HG02852 (cell line): ENCODE data around the gene SLC2A3.
"Not testable (repeated sequence)": the region's sequence is repeated elsewhere in the genome, so short reads cannot be mapped to it uniquely, and the experiment has no call there.

ENCODE experiments used
- ATAC-seq: cut with Tn5 transposase; IDR thresholded peaks from one replicate; pipeline ENCODE4 v1.9.1; 2021; ENCODE audit warnings: mild to moderate bottlenecking, moderate library complexity; ENCODE audit not compliant: unreplicated experiment

SLC2A3 gene

DNA sequence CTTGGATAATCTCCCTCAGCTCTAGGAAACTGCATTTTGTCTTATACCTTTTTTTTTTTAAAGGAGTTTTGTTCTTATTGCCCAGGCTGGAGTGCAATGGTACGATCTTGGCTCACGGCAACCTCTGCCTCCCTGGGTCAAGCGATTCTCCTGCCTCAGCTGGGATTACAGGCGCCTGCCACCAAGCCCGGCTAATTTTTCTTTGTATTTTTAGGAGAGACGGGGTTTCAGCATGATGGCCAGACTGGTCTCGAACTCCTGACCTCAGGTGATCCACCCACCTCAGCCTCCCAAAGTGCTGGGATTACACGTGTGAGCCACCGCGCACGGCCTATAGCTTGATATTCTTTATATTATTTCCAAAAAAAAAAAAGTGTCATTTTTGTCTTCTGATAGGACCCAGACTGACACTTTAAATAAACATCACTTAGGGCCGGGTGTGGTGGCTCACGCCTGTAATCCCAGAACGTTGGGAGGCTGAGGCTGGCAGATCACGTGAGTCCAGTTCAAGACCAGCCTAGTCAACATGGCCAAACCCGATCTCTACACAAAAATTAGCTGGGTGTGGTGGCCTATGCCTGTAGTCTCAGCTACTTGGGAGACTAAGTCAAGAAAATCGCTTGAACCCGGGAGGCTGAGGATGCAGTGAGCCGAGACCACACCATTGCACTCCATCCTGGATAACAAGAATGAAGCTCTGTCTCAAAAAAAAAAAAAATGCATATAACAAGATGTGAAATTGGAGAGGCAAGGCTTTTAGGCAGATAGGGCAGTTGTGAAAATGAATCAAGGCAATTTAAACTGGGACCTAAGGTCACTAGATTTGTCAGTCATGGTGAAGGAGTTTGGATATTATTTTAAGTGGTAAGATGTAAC lies 18.4 kb downstream of the SLC2A3 start:
- no peak for ATAC-seq

DNA sequence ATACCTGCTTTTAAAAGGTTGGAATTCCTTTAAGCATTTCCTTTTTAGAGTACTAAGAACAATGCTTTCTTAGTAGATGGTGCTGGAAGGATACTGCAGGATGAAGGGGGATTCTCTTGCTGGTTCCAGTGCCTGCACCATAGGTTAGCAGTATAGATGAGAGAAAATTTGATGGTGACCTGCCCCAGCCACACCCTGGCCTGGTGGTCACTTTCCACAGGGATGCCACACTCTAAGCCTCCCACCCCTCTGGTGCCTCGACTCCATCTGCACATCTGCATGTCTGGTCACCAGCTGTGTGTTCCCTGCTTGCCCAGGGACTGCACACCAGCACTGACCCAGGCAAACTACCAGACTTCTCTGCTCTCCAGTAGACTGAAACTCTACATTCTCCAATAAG lies 19.1 kb downstream of the SLC2A3 start:
- no peak for ATAC-seq

DNA sequence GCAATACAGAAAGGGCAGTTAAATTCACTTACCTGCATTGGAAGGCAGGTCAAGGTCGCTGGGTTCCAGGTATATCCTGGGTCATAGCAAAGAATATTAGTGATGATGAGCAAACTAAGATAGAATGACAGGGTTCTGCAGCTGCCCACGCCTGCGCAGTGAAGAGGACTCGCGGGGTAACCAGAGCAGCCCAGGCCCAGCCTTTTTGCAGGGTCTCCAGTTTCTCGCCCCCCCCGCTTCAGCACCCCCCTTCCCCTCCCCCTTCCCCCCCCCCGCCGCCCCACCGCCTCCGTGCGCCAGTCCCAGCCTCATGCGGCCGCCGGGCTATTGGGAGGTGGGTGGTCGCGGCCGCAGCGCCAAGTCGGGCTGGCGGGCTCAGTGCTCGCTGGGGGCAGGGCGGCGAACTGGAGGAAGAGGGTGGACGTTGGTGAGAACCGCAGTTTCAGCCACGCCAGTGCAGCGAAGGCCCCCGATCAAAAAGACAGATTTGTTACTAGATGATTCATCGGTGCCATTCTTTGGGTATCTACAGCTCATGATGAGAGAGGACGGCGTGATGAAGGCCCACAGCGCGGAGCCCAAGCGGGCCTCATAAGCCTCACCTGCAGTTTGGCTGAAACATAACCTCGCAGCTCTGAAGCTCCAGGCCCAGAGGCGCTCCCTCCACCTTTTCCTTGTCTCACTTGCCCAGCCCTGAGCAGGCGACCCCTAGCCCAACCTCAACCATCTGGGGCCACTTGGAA lies 20.2 kb downstream of the SLC2A3 start:
- no peak for ATAC-seq

DNA sequence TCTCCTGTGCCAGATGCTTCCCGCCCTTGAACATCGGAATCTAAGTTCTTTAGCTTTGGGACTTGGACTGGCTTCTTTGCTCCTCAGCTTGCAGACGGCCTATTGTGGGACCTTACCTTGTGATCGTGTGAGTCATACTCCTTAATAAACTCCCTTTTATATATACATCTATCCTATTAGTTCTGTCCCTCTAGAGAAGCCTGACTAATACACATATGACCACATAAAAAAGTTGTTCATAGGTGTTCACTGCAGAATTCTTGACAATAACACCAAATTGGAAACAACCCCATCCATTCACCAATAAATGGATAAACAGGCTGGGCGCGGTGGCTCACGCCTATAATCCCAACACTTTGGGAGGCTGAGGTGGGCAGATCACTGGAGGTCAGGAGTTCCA lies 25.9 kb downstream of the SLC2A3 start:
- ATAC-seq = not testable (repeated sequence)

DNA sequence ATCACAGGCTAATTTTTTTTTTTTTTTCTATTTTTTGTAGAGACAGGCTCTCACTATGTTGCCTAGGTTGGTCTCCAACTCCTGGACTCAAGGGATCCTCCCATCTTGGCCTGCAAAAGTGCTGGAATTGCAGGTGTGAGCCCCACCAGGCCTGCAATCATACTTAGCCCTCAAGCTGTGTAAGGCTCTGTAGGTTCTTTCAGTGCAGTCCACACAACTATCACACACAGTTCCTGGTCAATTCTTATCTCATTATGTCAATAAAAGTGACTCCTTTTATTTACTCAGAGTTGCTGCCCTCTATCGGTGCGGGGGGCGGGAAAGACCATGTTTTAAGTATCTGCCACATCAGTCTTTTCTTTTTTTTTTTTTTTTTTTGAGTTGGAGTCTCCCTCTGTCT lies 29.0 kb downstream of the SLC2A3 start:
- no peak for ATAC-seq

DNA sequence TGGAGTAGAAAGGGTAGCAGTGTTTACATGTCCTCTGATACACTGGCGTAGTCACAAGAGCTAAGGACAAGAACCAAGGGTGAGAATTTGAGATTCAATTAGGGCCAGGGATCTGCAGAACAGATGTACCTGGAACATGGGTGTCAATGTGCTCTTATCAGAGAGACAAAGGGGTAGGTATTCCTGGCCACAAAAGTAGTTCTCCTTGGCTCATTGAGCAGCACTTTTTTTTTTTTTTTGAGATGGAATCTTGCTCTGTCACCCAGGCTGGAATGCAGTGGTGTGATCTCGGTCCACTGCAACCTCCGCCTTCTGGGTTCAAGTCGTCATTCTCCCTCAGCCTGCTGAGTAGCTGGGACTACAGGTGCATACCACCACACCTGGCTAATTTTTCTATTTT lies 29.7 kb downstream of the SLC2A3 start:
- not testable (repeated sequence) for ATAC-seq

DNA sequence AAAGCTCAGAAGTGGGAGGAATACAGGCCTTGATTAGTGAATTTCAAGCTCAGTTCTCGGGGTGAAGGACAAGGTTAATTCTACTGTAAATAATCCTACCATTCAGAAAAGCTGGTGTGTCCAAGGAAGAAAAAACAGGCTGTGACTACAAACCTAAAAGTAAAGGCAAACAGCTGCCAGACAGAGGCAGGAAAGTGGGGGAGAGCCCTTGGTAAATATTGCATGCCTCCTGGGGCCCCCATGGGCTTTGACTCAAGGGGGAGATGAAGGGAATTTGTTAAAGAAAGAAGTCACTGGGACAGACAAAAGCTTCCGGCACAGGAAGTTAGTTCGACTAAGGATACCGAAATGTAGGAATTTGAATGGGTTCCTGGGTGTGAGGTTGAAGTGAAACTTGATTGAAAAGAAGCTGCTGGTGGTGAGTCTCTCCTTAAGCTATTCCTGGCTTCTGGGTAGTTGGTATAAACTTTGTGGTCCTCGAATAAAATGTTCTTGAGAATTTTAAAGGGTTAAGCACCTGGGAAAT lies 30.3 kb downstream of the SLC2A3 start:
- ATAC-seq = not testable (repeated sequence)

DNA sequence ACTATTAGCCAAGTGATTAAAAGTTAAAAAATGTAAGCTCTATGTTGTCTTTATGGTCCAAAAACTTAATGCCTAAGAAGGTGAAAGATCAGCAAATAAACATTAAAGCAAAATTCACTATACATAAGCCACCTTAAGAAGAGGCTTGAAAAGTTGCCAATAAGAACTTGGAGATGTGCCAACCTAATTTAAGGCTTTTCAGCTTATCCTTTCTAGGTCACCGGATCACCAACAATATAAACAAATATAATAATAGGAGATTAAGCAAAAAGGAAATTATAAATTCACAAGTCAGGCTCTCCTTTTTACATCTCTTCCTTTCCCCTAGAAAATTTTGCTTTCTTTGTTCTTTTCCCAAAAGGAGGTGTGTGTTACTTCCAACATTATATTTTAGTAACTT lies 30.9 kb downstream of the SLC2A3 start:
- ATAC-seq = no peak

DNA sequence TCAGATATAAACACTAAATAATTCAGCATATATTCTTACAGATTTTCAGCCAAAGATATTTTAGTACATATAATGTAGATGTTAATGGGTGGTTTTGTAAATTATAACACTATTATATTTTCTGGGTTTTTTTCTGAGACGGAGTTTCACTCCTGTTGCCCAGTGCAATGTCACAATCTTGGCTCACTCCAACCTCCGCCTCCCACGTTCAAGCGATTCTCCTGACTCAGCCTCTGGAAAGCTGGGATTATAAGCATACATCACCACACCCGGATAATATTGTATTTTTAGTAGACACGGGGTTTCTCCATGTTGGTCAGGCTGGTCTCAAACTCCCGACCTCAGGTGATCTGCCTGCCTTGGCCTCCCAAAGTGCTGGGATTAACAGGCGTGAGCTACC lies 33.6 kb downstream of the SLC2A3 start:
- not testable (repeated sequence) for ATAC-seq

DNA sequence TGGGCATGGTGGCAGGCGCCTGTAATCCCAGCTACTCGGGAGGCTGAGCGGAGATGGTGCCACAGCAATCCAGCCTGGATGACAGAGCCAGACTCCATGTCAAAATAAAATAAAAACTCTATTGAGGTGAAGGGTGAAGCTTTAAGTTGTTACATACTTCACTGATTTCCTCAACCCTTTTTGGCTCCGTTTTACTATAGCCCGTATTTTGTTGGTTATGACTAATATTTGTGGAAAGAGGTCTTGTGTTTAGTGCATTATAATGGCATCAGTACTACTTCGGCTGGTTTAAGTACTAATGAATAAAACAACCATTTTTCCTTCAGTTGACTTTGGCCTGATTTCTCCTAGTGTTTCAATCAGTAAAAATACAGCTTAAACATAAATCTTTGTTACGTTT lies 36.2 kb downstream of the SLC2A3 start:
- ATAC-seq = no peak

DNA sequence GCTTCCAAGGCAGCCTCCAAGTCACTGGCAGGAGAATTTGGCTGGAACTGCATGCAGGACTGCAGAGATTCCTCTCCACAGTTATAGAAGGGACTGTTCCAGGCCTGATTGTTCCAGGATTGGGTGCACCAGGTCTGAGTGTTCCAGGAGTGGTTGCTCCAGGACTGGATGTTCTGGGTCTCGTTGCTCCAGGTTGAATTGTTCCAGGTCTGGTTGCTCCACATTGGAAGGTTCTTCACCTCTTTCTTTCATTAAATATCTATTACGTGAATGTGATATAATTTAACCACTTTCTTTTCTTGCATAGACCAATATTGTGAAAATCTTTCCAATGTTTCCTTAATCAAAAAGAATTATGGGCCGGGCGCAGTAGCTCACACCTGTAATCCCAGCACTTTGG lies 39.3 kb downstream of the SLC2A3 start:
- ATAC-seq = not testable (repeated sequence)

DNA sequence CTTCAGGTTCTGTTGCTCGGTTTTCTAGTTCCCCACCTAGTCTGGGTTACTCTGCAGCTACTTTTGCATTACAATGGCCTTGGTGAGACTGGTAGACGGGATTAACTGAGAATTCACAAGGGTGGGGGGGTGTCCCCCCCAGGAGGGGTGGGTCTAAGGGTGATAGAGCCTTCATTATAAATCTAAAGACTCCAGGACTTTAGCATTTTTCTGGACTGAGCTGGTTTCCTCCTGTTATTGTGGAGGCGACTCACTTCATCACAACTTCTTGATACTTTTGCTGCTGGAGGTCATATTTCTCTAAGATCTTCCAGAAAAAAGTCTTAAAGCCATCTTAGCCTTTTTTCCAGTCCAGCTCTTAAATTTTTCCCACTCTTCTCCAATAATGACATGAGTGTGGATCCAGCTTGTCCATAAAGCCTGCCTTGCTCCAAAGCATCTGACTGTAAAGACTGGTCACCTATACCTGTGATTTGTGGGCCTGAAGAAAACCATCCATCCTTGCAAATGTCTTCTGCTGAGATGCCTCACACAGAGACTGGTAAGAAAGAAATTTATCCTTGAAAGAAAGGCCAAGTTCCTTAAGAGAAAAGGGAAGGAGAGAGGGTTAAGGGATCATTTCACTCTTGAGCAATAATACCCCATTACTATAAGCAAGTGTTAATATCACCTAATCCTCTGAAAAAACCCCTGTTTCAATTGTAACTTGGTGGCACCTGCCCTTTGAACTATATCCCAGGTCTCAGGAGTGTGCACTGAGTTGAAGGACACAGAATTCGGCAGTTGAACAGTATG lies 43.6 kb downstream of the SLC2A3 start:
- ATAC-seq = no peak

DNA sequence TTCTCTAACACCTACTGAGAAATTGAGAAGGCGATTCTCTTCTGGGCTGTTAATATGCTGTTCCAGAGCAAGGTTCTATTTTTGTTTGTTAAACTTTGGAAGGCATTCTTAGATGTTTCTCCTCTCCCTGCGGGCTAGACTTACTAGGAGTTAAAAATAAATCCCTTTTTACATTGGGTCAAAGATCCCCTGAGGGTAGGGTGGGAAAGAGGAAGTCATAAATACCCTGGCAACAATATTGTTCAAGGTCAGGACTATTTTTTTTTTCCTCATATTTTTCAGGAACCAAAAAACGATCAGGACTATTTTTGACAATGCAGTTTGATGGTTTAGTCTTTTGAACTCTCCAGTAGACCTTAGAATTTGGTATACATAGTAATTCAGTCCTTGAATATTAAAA lies 51.3 kb downstream of the SLC2A3 start:
- ATAC-seq = no peak

DNA sequence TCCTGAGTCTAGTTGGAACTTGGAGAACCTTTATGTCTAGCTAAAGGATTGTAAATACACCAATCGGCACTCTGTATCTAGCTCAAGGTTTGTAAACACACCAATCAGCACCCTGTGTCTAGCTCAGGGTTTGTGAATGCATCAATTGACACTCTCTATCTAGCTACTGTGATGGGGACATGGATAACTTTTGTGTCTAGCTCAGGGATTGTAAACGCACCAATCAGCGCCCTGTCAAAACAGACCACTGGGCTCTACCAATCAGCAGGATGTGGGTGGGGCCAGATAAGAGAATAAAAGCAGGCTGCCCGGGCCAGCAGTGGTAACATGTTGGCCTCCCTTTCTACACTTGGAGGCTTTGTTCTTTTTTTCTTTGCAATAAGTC lies 54.3 kb downstream of the SLC2A3 start:
- ATAC-seq = not testable (repeated sequence)

DNA sequence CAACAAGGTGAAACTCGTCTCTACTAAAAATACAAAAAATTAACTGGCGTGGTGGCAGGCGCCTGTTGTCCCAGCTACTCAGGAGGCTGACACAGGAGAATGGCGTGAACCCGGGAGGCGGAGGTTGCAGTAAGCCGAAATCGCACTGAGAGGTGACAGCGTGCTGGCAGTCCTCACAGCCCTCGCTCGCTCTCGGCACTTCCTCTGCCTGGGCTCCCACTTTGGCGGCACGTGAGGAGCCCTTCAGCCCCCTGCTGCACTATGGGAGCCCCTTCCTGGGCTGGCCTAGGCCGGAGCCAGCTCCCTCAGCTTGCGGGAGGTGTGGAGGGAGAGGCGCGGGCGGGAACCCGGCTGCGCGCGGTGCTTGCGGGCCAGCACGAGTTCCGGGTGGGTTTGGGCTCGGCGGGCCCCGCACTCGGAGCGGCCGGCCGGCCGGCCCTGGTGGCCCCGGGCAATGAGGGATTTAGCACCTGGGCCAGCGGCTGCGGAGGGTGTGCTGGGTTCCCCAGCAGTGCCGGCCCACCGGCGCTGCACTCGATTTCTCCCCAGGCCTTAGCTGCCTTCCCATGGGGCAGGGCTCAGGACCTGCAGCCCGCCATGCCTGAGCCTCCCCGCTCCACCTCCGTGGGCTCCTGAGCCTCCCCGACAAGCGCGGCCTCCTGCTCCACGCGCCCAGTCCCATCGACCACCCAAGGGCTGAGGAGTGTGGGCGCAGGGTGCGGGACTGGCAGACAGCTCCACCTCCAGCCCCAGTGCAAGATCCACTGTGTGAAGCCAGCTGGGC lies 54.8 kb downstream of the SLC2A3 start:
- ATAC-seq = not testable (repeated sequence)

DNA sequence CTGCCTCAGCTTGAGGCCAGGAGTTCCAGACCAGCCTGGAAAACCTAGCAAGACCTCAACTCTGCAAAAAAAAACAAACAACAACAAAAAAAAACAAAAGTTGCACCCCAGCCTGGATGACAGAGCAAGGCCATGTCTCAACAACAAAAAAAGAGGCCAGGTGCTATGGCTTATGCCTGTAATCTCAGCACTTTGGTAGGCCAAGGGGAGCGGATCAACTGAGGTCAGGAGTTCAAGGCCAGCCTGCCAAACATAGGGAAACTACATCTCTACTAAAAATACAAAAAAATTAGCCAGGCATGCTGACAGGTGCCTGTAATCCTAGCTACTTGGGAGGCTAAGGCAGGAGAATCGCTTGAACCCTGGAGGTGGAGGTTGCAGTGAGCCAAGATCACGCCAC lies 56.7 kb downstream of the SLC2A3 start:
- no peak for ATAC-seq

DNA sequence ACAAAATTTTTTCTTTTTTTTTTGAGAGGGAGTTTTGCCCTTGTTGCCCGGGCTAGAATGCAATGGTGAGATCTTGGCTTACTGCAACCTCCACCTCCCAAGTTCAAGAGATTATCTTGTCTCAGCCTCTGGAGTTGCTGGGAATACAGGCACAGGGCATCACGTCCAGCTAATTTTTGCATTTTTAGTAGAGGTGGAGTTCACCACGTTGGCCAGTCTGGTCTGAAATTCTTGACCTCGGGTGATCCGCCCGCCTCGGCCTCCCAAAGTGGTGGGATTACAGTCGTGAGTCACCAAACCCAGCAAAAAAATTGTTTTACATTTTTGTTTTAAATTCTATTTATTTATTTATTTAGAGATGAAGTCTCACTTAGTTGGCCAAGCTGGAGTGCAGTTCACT lies 58.6 kb downstream of the SLC2A3 start:
- ATAC-seq = no peak

DNA sequence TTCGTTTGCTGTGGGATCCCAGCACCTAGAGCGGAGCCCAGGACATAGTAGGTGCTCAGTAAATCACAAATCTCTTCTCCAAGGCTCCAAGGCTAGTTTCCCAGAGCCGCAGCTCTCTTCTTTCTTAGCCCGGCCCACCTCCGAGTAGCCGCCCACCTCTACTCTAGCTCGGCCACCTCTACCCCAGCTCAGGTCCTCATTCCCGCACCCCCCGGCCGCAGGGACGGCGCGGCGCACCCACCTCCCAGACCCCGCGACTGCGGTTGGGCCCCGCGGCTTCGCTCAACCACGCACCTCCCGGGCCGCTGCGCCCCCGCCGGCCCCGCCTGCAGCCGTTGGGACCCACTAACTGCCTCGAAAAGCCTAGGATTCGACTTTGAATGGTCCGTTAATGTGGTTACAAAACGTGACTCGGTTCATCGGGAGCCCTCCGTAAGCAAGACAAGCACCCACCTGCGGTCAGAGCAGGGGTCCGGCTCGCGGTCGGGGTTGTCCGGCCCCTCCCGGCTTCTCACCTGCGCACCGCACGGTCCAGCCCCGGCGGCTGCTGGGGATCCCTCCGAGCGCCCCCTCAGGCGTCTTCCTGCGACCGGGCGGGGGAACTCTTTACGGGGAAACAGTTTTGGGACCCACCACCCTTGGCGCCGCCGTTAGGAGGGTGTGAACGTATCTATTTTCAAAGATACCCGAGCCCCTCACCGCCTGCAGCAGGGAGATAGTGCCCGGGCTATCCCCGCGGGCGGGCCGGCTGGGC lies 63.2 kb downstream of the SLC2A3 start, which contains the start of gene SLC2A14:
SLC2A14 (minus strand) TSS at position 350 of the 754 bp plus-strand sequence. CDS start 3,035 bp downstream, outside the sequence.
- no peak for ATAC-seq

DNA sequence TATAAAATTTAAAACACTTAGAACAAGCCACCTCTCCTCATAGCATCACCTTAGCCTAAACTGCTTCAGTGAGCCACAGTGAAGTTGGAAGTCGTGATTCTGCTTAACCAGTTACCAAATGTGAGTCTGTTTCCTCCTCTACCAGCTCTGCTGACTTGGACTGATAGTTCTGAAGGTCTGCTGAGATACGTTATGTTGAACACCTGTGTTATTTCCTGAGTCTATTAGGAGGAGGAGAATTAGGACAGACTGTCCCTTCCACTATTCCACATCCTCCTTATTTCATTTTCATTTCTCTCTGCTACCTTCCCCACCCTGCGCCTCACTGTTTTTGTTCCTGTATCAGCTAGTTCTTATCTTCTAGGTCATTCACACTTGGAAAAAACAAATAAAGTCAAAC lies 65.7 kb downstream of the SLC2A3 start:
- no peak for ATAC-seq
